ENCODE data around the gene KLHL40.

Gene KLHL40, protein sequence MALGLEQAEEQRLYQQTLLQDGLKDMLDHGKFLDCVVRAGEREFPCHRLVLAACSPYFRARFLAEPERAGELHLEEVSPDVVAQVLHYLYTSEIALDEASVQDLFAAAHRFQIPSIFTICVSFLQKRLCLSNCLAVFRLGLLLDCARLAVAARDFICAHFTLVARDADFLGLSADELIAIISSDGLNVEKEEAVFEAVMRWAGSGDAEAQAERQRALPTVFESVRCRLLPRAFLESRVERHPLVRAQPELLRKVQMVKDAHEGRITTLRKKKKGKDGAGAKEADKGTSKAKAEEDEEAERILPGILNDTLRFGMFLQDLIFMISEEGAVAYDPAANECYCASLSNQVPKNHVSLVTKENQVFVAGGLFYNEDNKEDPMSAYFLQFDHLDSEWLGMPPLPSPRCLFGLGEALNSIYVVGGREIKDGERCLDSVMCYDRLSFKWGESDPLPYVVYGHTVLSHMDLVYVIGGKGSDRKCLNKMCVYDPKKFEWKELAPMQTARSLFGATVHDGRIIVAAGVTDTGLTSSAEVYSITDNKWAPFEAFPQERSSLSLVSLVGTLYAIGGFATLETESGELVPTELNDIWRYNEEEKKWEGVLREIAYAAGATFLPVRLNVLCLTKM

DNA sequence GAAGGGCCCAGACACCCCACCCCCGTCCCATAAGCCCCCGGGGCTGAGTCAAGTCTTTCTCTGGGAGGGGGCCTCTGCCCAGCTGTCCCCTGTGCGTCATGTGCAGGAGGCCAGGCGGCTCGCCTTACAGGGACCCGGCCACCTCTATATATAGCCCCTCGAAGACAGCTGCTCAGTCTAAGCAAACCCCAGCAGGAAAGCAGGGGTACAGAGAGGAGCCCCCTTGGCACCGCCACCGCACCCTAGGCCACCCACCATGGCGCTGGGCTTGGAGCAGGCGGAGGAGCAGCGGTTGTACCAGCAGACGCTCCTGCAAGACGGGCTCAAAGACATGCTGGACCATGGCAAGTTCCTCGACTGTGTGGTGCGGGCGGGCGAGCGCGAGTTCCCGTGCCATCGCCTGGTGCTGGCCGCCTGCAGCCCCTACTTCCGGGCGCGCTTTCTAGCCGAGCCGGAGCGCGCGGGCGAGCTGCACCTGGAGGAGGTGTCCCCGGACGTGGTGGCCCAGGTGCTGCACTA, at the start of gene KLHL40:
Gene KLHL40, plus strand, starts transcription at position 175 of the 519 bp plus-strand sequence. Its CDS starts 82 bp downstream, at position 257.
- DNase-seq = no peak

DNA sequence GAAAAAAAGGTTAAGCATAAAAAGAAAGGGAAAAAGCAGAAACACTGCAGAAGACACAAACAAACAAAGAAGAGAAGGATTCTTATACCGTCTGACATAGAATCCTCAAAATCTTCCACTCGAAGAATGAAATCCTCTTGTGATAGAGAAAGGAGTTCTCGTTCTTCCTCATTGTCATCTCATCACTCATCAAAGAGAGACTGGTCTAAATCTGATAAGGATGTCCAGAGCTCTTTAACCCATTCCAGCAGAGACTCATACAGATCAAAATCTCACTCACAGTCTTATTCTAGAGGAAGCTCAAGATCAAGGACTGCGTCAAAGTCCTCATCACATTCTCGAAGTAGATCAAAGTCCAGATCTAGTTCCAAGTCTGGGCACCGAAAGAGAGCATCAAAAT, 48.3 kb upstream of the KLHL40 start:
- no peak for DNase-seq

DNA sequence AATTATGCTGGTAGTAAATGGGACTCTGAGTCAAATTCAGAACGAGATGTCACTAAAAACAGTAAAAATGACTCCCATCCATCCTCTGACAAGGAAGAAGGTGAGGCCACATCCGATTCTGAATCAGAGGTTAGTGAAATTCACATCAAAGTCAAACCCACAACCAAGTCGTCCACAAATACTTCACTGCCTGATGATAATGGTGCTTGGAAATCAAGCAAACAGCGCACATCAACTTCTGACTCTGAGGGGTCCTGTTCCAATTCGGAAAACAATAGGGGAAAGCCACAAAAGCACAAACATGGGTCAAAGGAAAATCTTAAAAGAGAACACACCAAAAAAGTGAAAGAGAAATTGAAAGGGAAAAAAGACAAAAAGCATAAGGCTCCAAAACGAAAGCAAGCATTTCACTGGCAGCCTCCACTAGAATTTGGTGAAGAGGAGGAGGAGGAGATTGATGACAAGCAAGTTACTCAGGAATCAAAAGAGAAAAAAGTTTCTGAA, 46.9 kb upstream of the KLHL40 start:
- no peak for DNase-seq

DNA sequence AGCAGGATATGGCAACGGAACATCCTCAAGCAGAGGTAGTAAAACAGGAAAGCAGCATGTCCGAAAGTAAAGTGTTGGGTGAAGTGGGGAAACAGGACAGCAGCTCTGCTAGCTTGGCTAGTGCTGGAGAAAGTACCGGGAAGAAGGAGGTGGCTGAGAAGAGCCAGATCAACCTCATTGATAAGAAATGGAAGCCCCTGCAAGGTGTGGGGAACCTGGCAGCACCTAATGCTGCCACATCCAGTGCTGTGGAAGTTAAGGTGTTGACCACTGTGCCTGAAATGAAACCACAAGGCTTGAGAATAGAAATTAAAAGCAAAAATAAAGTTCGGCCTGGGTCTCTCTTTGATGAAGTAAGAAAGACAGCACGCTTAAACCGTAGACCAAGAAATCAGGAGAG, 46.1 kb upstream of the KLHL40 start:
- no peak for DNase-seq

DNA sequence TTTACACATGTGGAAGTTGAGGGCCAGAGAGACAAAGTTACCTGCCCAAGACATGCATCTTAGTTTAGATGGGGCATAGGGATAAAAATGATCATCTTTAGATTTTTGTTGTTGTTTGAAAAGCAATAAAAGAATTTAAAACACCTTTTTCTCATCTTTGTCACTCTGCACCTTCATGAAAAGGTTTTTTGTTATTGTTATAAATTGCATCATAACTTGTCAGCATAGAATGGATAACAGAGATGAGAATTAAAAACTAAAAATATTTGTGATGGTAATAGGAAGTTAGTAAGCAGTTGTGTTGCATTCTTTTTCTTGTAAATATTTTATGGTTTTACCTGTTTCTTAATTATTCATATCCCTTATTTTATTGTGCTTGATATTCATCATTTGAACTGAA, 45.2 kb upstream of the KLHL40 start:
- DNase-seq = no peak

DNA sequence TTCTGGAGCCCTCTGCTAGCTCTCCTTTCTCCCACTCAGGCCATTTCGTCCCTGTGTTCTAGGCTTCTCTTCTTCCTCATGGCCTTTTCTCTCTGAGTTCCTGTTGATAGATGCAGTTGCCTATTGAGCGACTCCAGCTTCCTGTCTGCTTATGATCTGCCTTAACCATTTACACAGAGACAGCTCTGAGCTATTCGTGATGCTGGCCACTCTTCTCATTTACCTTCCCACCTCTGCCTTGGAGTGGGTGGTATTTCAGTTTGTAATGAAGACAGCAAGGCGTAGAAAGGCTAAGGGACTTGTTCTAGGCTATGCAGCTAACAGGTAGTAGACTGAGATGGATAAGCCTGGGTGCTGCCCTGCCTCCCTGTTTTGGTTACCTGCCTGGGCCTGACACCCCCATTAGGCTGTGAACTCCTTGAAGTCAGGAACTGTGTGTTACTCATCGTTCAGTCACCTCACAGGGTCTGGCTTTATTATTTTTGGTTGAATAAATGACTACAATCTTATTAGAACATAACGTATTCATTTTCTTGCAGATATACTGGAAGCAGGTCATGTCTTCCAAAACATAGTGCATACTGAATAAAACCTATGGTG, 44.5 kb upstream of the KLHL40 start:
- DNase-seq = no peak

DNA sequence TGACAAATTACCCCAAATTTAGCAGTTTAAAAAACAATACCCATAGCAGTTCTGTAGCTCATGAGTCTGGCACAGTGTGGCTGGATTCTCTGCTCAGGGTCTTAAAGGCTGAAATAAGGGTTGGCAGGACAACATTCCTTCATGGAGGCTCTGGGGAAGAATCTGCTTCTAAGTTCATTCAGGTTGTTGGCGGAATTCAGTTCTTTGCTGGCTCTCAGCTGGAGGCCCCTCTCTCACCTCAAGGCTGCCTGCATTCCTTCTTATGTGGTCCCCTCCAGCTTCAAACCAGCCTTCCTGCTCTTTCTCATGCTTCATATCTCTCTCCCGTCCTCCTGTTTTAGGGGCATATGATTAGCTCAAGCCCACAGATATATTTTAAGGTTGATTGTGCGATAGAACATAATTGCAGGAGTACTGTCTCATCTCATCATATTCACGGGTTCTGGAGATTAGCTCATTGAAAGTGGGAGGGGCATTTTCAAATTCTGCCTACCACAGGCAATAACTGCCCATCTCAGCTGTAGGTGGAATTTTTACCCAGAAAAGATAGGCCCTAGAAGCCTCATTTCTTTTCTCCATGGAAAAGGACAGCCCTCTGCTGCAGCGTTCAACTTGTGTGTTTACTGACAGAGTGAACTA, 37.4 kb upstream of the KLHL40 start:
- no peak for DNase-seq

DNA sequence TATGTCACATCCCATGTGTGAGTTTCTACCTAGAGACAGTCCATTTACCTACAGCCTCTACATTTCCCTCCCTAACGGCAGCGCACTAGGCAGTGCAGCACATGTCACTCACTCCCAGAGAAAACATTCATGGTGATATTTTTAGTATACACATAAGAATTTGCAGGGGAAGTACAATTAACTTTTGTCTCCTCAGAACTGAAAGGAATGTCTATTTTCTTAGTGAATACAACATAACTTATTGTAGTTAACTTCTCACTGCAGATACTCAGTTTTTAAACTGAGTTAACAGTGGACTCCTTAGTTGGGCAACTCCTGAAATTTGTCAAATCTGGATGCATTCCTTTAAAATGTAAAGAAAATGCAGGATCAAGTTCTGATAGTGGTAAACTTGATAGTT, 36.3 kb upstream of the KLHL40 start:
- no peak for DNase-seq

DNA sequence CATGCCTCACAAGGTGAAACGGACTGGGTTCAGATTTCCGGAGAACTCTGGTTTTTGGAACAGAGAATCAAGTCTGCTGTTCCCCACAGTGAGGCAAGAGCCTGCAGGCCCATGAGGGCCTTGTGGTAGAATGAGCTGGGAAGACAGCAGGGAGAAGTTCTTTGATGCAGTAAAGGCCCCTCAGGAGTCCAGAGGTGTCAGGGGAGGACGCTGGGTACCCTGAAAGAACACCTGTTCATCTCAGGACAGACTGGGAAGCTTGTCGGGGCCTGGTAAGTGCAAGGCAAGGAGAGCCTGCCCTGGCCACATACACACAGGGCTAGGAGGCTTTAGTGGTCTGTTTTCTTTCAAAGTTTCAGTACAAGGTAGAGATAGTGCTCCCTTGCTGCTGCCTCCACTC, 35.6 kb upstream of the KLHL40 start:
- no peak for DNase-seq

DNA sequence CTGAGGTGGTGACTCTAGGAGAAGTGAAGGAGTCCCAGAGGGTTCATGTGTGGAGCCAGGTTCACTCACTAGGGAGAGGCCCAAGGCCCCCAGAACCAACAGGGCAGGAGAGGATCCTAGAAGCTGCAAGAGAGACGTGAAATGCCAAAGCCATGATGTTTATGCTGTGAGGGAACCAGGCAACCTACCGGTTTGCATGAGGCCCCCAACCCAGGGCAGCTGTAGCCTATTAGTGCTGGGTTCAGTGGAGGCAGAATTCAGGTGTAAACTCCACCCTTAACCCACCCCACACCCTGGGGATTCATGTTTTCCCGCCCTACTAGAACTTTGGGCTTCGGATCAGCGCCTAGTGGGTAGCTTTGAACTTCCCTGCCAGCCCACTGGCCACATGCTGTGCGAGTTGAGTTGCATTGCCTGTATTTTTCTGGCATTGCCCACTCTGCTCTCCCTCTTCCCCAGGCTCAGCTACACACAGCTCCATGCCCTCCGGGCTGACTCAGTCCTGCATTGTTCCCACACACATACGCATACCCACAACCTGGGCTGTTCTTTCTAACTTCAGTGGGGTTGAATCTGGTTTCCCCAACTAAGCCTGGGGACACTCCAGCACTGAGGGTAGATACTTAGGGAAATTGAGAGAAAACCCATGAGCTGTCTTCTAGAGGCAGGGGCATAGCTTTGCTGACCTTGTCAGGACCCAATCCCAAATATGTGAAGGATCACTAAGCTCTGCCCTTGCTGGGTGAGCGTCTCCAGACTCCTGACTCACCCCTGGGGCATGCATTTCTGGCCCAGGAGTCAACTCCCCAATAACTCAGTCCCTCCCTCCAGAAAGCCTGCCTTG, 33.9 kb upstream of the KLHL40 start:
- DNase-seq = no peak

DNA sequence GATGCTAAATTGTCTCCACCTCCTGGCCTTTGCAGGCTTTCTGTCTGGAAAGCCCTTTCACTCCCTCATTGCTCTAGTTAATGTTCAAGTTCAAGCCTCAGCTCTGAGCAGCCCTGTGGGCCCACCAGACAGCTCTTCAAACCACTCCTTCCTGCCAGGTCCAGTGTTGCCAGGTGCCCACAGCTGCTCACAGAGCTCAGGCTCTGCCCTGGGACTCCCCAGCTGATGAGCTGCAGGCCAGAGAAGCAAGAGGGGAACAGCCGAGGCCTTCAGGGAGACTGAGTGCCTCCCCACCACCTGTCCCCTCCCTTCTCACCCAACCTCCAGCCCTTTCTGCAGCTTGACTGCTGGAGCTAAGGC, 33.1 kb upstream of the KLHL40 start:
- no peak for DNase-seq

DNA sequence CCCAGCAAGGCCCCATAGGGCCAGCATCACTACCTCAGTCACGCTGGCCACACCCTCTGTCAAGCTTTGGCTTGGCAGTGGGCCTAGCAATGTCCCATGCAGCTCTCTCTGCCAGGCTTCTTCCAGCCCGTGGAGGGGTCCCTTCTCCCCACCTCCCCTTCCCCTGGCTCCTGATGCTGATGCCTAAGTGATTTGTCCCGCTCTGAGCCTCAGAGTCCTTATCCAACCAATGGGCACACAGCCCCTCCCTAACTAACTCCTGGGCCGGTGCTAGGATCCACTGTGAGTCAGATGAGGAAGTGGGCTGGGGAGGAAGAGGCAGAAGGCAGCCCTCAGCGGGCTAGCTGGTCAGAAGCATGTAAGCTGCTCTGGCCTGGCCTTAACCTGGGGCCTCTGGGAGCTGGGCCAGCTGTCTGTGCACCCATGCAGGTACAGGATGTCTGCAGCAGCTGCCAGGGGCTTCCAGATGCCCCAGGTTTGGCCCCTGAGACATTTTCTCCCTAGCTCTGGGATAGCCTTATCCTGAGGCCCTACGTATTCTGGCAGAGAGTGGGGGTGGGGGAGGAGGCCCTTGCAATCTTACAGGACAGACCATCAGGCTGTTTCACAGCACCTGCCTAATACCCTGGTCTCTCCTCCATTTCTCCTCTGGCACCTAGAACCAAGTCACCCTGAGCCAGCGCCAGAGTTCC, 32.6 kb upstream of the KLHL40 start:
- no peak for DNase-seq

DNA sequence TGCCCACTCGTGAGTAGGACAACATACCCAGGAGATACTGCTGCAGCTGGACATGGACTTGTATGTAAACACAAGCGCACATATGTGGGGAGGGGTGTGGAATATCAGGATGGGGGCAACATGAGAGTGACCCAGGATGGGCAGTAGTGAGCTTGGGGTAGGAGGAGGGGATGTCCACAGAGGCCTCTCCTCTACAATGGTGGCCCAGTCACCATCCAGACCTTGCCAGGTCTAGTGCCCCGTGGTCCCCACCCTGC, 32.1 kb upstream of the KLHL40 start:
- no peak for DNase-seq

DNA sequence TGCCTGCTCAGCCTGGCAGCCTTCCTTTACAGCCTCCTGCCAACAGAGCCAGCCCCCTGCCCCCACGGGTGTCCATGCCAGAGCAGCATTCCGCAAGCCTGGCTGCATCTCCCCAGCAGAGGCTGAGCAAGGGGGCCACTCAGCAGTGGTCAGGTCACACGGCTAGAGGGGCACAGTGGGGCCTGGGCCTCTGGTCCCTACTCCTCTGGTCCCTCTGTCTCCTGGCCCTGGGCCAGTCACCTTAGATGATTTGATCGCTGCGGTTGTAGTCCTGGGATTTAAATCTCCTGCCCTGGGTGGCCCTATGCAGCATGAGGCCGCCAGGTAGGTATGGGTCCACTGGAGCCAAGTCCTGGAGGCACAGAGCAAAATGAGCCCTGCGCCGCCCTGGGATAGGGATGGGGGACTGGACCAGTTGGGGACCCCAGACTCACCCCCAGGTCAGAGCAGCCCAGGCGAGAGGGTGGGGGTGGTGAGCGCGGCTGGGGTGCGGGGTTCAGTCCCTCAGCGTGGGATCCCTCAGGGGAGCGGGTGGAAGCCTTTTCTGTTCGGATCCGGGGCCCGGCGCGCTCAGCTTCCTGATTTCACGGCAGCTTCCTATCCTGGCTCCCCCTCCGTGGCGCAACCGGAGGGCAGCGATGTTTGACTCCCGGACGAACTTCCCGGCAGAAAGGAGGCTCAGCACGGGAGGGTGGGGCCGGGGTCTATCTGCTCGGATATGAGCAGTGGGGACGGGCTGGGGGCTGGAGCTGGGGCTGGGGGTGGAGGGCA, 31.6 kb upstream of the KLHL40 start, which contains the start of gene ZBTB47:
Gene ZBTB47, plus strand, starts transcription at position 138 of the 771 bp plus-strand sequence. CDS start 4,659 bp downstream, outside the sequence.
- DNase-seq = no peak

DNA sequence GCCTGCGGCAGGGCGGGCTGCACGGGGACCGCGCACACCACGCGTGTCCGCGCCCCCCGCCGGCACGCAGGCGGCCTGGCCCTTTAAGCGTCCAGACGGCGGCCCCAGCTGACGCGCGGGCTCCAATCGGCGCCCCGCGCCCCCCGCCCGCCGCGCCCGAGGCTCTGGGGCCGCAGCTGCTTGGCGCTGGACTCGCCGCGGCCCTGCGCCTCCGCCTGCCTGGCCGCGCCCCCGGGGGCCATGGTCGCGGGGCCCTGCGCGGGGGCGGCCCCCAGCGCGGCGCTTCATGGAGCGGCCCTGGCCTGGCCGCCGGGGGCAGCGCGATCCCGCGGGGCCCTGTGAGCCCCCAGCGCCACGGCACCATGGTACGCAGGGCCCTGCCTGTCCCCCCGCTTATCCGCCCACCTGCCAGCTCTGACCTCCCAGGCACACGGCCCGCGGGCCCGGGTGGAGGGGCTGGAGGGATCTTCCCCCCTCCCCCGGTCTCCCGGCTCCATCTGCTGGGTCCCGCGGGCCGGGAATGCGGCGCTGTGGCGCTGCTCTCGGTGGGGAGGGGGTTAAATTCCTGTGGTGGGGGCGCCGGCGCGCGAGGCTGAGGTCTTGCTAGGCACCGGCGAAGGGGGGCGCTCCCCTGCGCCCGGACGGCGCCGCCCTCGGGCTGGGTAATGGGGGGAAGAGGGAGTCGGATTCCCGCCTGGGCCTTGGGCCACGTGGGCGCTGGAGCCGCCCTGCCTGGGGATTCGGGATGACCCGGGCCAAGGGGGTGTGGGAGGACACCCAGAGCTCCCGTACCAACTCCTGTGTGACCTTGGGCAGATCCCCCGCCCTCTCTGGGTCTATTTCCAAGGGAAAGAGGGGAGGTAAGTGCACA, 30.8 kb upstream of the KLHL40 start:
- DNase-seq = no peak

DNA sequence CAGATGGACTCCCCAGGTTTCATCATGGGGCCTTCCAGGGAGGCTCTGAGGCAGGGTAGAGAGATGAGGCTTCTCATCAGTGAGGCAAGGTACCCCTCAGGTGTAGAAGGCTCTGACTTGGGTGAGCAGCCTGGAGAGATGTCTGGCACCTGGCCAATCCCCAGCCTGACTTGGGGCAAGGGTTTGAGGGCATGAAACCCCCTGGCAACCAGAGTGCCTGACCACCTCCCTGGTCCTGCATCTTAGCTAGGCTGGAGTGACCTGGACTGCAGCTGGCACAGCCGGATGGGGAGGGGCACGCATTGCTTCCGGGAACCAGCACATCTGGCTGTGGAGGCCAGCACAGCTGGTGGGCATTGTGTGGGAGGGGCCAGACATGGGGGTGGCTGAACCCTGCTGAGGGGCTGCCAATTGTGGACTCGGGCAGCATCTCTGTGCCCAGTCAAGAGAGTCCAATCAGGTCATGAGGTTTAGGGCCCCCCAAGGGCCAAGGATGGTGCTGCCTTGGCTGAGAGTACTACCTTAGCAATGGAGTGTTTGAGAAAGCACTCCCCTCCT, 29.9 kb upstream of the KLHL40 start:
- DNase-seq = no peak

DNA sequence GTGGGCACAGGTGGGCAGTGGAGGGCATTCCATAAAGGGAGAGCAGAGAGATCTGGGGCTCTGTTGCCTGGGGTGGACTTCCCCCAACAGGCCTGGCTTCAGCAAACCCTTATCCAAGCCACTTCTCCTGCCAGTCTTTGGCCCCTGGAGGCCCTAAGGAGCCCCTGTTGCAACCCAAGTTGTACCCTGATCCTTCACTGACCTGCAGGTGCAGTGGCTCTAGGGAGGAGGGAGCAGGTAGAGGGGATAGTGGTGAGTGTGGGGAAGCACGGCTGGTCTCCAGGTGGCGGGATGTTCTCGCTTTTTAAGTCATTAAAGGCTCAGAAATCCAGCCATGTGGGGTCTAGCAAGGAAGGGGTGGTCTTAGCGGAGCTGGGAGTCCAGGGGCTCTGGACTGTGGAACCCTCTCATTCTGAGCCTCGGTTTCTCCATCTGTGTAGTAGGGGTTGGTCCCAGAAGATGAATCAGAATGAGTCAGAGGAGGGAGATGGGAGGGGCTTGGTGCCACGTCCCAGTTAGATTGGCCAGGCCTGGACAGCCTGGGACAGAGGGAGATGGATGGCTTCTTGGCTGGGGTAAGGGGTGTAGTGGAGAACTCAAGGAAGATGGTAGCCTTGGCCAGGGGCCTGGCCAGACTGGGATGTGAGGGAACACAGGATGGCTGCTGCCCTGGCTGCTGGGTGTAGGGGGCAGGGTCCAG, 29.2 kb upstream of the KLHL40 start:
- no peak for DNase-seq

DNA sequence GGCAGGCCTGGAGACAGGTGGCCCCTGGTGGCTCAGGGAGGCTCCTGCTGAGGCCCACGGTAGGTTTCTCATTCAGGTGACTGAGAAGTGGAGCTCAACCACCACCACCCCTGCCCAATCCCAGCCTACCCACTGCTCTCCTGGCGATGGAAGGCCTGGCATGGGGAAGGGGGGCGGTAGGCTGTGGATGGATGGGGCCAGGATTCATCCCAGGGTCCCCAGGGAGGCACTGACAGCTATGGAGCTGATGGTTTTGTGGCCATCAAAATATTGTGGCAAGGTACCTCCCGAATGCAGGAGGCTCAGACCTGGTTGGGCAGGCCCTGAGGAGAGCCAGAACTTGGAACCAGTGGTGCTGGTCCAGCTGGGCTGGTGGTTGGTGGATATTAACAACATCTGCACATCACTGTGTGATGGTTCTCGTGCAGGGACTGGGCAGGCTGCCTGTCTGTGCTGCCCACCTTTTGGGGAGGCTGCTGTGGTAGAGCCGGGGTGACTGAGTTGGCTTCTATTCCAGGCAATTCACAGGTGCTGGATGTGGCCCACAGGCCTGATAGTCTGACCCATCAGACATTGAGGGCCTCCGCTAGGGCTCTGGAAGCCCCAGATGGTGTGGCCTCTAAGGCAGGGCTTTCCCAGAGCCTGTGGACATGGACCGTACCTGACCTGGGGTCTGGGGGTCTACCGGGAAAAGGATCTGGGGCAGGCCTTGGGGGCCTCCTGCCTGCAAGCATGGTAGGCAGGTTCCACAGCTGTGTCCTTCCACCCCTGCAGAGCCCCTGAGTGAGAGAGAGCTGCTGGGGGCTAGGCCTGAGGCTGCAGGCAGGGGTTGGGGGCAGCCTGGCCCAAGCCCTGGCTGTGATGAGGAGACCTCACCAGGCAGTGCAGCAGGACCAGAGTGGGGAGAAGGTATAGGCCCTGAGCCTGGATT, 28.4 kb upstream of the KLHL40 start:
- DNase-seq = no peak

All from NCI-H774 (cell line).